Measurements from ENCODE around the gene HOXB7.

DNA sequence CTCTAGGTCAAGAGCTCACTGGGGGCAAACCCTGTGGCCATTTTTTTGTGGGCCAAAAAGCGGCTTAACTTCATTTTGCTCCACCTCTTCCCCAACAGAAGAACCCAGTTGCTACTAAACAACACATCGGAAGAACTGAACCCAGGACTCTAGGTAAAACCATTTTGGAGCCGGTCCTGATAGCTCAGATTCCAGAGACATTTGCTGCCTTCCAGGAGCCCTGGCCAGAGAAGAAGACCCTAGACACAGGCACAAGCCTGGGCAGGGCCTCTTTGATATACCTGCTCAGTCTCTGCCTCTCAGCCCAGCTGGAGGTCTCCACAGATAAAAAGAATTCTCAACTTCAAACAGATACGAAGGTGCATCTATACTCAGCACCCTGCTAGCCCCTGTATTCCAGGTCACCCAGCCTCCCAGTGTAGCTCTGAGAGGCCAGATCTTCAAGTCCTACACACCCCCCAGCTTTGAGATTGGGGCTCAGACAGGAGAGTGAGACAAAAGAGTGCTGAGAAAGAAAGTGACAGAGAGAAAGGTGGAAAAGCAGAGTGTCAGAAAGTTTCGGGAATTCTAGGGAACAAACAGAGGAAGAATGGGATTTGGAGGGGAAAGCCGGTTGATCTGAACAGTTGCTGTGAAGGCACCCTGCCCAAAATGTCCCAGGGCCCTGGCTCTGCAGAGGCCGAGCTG is 21.9 kb upstream of the HOXB7 start:
- TF ChIP-seq, protein P1, sequence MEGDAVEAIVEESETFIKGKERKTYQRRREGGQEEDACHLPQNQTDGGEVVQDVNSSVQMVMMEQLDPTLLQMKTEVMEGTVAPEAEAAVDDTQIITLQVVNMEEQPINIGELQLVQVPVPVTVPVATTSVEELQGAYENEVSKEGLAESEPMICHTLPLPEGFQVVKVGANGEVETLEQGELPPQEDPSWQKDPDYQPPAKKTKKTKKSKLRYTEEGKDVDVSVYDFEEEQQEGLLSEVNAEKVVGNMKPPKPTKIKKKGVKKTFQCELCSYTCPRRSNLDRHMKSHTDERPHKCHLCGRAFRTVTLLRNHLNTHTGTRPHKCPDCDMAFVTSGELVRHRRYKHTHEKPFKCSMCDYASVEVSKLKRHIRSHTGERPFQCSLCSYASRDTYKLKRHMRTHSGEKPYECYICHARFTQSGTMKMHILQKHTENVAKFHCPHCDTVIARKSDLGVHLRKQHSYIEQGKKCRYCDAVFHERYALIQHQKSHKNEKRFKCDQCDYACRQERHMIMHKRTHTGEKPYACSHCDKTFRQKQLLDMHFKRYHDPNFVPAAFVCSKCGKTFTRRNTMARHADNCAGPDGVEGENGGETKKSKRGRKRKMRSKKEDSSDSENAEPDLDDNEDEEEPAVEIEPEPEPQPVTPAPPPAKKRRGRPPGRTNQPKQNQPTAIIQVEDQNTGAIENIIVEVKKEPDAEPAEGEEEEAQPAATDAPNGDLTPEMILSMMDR (IDR thresholded peaks at IDR 0.05; ENCODE audit: low read depth, low read length, missing input control), result no peak
- TF ChIP-seq EGR1 (IDR thresholded peaks at IDR 0.05; ENCODE audit: low read depth in 2 of 2), result no peak

Measured in liver (tissue), 3 donors.